Activated CD4-positive, alpha-beta T cell treated with anti-CD3 and anti-CD28 coated beads for 24 hours (primary cell): Measurements from ENCODE around the gene ASH1L.
A peak's percentile ranks its signal among the peaks of the same experiment; 100 is the strongest.

ENCODE experiments used
- DNase-seq, 2 donors: peaks; one replicate each; pipeline ENCODE4 v3.0.0-alpha.2; 2020; ENCODE audit warnings: low read depth in 2 of 2

Gene ASH1L

GRCh38 chr1:155327981-155328380, 234.6 kb downstream of the ASH1L start:
- DNase-seq, result no peak

- DNase-seq, result no peak
Observed at GRCh38 chr1:155326631-155327037, 236.0 kb downstream of the ASH1L start.

- DNase-seq, result no peak
Observed at GRCh38 chr1:155326020-155326526, 236.5 kb downstream of the ASH1L start.

- DNase-seq, result no peak
Observed at GRCh38 chr1:155325603-155325893, 237.1 kb downstream of the ASH1L start.

- no peak for DNase-seq
Observed at GRCh38 chr1:155324717-155325602, 237.6 kb downstream of the ASH1L start.

GRCh38 chr1:155324037-155324716, 238.4 kb downstream of the ASH1L start:
- peak; percentile 82 to 95 for DNase-seq

- DNase-seq, result peak; percentile 62 to 77
Observed at GRCh38 chr1:155323729-155324036, 238.9 kb downstream of the ASH1L start.

- peak; percentile 85 to 88 for DNase-seq
Observed at GRCh38 chr1:155322953-155323728, 239.5 kb downstream of the ASH1L start.

- DNase-seq, result no peak
Observed at GRCh38 chr1:155322571-155322952, 240.0 kb downstream of the ASH1L start.

- DNase-seq, result no peak
Observed at GRCh38 chr1:155321639-155322503, 240.7 kb downstream of the ASH1L start.

GRCh38 chr1:155320661-155321617, 241.7 kb downstream of the ASH1L start, which contains the start of gene RUSC1:
TSS of gene RUSC1 (plus strand) at chr1:155320894. CDS start at chr1:155321774, 880 bp downstream.
- peak; percentile 62 for DNase-seq

- no peak for DNase-seq
Observed at GRCh38 chr1:155320252-155320651, 242.4 kb downstream of the ASH1L start.

GRCh38 chr1:155319536-155319935, 243.1 kb downstream of the ASH1L start:
- DNase-seq, result no peak

GRCh38 chr1:155318082-155318481, 244.5 kb downstream of the ASH1L start:
- no peak for DNase-seq

GRCh38 chr1:155316922-155317321, 245.7 kb downstream of the ASH1L start:
- no peak for DNase-seq

GRCh38 chr1:155313261-155313660, 249.3 kb downstream of the ASH1L start:
- DNase-seq, result no peak

GRCh38 chr1:155309423-155310021, 253.1 kb downstream of the ASH1L start:
- no peak for DNase-seq

GRCh38 chr1:155308493-155309422, 253.8 kb downstream of the ASH1L start, which contains the start of gene FDPS:
TSS of gene FDPS (plus strand) at chr1:155308866. CDS start at chr1:155309790, 924 bp downstream.
- peak; percentile 90 to 95 for DNase-seq
